Stimulated activated CD8-positive, alpha-beta memory T cell treated with anti-CD3 and anti-CD28 coated beads, Interleukin-12 subunit alpha, Interleukin-12 subunit beta, amount 100 ng/mL, for 24 hours (primary cell): ENCODE data around the gene ICA1.

Experiments
- DNase-seq: peaks from one replicate; pipeline ENCODE4 v3.0.0-alpha.2; 2020; ENCODE audit errors: extremely low read depth

The ICA1 gene

DNA sequence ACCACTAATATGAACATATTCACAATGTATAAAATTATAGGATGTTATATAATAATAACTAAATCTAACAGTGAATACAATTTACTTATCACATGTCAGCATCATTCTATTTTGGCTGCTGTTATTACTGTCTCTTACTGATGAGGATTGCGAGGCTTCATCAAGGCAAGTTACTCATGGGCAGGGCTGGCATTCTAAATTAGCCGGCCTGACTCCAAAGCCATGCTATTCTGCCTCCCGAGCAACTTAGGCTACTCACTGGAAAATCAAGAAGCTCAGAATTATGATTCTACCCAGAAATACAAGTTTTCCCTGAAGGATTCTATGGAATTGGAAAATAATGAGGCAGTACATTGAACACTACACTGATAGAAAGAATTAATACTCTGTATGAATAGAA is 101.7 kb downstream of the ICA1 start:
- no peak for DNase-seq

DNA sequence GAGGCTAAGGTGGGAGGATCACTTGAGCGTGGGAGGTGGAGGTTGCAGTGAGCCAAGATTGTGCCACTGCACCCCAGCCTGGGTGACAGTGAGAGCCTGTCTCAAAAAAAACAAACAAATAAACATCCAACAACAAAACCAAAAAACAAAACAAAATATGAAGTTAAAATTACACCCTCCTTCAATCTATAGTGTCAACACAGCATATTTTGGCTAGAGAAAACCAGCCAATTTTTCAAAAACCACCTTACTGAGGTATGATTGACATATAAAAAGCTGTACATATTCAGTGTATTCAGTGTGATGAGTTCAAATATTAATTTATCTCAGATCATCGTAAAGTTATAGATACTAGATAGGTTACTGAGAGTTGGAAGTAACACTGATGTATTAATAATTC is 102.4 kb downstream of the ICA1 start:
- no peak for DNase-seq

DNA sequence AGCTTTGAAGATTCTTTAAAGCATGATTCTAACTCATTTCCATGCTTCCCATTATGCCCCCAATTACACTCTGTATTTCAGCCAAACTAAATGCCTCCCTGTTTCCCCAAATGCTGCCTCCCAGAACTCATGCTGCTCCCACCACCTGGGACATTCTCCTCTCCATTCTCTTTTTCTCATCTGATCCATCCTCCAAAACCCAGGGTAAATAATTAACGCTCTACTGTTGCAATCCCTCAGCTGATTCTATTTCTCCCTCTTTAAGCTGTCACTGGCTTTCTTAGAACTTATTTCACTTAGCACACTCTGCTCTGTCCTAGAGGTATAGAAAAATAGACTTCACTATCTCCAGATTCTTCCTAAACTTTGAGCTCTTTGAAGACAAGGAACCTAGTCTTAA is 104.7 kb downstream of the ICA1 start:
- DNase-seq = no peak

DNA sequence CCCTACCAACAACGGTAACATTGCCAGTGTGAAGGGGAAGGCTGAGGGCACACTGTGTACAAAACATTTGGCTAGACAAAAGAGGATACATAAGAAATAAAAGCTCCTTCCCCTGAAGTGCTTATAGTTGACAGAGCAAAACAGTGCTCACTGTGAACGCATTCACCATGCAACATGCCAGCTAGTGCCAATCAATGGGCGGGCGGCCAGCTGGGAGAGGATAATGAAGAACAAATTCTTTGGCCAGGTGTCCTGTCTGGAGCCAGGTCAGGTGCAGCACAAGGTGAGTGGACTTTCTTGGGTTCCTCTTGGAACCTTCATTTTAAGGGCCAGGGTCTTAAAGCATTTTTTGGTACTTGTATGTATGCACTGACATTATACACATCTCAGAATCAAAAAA is 106.1 kb downstream of the ICA1 start:
- no peak for DNase-seq

DNA sequence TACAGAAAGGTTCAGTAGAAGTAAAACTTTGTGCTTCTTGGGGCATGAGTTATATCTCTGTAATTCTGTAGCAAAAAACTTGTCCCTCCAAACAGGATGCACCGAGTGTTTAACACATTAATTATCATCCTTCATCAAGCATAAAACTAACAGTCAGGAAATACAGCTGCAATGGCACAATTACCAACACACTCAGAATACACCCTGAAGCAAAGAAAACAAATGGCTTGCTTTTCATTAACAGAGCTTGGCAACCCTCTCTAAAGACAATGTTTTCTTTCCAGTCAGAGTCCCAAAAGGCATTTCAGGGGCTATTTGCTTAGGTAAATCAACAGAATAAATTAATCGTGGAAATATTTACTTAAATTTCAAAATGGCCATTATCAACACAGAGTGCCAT is 107.7 kb downstream of the ICA1 start:
- no peak for DNase-seq

DNA sequence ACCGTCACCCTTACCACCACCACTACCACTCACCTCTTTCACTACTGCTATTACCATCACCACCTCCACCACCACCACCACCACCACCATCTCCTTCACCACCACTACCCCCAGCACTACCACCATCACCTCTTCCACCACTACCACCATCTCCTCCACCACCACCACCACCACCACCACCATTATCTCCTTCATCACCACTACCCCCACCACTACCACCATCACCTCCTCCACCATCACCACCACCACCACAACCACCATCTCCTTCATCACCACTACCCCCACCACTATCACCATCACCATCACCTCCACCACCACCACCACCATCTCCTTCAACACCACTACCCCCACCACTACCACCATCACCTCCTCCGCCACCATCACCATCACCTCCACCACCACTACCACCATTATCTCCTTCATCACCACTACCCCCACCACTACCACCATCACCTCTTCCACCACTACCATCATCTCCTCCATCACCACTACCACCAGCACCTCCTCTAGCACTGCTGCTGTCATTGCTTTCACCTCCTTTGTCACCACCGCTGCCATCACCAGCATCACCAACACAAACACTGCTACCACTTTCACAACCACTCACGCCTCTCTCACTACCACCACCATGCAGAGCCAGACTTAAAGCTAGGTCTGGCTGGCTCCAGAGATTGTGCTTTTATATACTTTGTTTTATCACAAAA is 109.3 kb downstream of the ICA1 start:
- DNase-seq = no peak

DNA sequence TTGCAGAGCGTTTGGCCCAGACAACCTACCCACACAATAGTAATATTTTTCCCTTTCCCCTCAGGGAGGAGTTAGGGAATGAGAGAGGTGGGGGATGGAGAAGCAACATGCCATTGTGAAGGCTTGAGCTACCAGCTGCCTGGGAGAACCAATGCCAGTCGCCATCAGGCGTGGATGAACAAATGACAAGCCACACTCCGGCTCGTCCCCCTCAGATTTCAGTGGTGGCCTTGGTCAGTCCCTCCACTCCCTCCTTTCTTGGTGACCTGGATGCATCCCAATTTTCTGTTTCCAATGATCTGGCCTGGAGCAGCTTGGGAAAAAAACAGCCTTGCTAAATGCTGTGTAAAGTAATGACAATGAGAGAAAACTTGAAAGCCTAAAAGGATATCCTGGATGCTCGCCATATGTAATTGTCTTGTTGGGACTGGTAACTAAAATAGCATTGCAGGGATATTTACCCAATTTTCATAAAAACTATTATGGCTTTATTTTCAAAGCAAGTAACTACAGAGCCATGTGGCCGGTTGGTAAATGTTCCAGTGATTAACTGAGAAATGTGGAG is 110.7 kb downstream of the ICA1 start:
- DNase-seq = no peak

DNA sequence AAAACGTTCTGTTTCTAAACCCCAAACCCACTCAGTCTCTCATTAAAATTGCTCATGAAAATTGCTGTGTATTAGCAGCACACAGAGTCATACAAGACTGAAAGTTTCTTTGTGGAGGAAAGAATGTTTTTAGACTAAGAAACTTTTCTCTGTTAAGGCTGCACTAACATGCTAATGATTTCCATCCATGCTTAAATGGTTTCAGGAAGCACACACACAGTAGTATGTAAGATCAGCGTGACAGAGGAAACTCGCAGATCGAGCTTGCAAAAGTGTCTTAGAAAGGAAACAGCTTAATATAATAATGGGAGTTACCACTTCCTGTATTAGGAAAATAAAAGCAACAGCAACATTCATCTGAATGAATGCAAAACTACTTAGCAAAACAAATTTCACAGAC is 112.7 kb downstream of the ICA1 start:
- DNase-seq = no peak

DNA sequence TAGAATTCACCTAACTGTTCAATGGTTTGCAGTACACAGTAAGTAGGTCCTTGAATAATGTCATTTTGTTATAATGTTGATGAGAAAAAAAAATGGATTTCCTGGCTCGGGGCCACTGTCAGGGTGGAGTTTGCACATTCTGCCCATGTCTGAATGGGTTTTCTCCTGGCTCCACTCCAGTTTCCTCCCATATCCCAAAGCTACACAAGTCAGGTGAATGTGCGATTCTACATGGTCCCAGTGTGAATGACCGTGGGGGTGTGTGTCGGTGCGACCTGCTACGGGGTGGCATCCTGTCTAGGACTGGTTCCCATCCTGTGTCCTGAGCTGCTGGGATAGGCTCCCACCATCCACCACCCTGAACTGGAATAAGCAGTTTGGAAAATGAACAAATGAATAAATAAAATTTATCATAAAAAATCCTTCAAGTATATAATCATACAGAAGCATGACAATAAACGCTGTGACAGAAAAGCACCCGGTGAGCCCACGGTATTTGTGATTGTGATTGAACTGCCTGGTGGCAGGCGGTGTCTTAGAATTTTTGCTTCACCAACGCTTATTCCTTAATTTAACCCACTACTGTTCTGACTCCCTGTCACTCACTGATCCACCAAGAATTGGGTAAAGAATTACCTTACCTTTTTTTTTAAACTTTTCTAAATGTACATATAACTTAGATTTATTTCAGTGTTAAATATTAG is 114.1 kb downstream of the ICA1 start:
- no peak for DNase-seq

DNA sequence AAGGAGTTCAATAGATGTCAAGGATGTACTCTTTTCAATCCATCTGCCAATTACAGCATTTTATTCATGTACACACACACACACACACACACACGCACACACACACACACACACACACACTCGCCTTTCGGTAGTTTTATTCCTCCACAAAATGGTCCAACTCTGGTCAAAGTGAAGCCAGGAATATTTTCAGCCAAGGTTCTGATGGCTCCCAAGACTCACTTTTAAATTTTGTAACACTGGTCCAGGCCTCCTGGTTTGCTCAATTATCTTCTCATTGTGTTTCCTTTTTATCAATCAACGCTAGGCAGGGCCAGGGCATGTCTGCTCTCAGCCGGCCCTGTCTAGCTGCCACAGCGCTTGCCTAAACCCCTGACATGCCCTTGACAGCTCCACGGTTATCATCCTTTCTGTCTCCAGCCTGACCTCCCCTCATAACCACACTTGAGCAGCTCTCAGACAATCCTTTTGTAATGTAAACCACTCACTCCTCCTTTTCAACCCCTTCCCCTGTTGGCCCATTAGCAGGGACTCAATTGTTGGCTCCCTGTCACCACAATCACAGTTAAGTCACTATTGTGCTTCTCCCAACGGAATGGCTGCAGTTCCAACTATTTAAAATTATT is 115.1 kb downstream of the ICA1 start:
- DNase-seq = no peak

DNA sequence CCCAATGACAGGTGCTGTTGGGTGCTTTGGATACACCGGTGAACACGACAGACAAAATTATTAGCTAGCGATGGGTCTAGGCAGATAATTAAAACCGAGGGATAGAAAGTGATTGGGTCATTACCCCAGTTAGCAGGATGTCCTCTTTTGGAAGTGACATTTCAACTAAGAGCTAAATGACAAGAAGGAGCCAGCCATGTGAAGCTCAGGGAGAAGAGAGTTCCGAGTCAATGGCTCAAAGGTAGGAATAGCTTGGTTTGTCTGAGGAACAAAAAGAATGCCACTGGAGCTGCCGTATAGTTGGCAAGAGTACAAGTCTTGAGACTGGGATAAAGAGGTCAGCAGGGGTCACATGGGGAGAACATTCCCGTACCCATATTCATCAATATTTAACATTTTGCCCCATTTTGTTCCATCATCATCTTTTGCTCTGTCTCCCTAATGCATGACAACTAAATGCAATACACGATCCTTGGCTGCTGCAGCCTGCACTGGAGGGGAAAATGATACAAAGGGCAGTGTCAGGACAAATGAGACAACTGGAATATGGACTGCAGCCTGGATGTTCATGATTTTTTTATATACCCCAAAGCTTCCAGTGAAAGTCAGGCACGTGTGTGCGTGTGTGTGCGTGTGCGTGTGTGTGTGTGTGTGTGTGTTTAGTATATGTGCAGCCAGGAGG is 115.7 kb downstream of the ICA1 start:
- DNase-seq = no peak

DNA sequence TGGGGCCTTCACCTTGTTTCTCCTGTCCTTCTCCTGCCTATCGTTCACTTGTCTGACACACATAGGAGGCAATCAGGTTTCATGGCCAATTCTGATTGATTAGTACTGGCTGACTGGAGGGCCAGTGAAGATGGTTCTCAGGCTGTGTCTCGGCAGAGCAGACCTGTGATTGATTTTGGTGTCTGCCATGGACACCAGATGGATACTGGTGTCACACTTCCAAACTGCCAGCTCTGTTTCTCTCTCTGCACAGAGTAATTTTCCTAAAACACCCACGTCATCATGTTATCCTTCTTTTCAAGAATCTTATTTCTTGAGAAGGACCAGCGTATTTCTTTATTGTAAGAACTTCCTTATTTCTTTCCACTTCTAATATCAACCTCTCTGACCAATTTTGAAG is 117.1 kb downstream of the ICA1 start:
- DNase-seq = no peak

DNA sequence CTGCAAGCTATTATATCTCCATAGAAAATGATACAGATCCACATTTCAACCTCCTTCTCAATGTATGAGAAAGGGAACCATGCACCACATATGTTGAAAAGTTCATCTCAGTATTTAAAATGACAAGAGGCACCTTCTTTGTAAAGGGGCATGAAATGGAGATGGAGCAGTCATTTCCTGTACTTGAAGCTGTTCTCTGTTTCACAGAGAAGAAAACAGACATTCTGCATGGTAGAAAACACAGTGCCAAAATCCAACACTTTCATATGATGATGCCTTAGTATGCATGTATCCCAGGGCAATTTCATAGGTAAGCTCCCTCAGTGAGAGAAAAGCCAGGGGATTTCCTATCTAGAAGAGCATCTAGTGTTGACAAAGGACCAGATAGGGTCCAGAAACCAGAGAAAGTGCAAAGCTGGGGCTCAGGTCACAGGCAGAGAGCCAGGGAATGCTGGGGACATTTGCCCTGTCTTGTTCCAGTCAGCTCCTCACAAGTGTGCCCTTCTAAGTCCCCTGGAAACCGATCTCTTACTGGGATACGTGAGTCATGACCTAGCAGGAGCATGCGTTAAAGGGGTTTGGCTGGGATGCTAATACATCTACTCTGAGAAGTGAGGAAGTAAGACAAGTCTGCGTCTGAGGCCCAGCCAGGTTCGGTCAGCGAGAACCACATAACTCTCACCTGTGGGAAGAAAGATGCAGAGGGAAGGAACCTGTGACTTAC is 118.7 kb downstream of the ICA1 start:
- no peak for DNase-seq

DNA sequence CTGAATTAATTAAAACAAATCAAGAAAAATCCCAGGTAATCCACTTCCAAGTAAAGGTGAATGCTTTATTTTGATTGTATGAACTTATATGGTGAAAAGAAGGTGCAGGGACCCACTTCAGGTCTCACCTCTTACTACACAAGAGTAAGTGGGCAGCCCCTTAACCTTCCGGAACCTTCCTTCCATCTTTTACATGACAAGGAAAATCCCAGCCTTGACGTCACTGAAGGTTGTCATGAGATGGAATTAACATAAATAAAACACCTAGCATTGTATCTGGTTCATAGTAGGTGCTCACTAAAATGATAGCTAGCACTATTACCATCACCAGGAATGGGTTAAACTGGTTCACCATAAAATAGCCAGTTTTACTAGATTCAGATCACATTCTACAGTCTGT is 119.5 kb downstream of the ICA1 start:
- DNase-seq = no peak

DNA sequence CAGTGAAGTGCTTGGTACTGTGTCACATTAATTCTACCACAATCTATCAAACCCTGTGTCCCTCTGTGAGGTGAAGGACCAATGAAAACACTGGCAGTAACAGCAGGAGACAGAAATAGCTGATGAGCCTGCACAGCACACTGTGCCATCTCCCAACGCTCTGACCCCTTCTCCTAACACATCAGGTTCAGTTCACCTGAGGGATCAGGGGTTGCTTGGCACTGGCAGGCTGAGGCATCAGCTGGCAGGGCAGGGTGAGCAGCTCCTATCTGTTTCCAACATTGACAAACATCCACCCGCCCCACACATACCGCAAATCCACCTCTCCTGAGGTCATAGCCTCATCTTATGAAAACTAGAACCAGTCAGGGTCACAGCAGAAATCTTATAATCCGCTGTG is 120.9 kb downstream of the ICA1 start:
- no peak for DNase-seq

DNA sequence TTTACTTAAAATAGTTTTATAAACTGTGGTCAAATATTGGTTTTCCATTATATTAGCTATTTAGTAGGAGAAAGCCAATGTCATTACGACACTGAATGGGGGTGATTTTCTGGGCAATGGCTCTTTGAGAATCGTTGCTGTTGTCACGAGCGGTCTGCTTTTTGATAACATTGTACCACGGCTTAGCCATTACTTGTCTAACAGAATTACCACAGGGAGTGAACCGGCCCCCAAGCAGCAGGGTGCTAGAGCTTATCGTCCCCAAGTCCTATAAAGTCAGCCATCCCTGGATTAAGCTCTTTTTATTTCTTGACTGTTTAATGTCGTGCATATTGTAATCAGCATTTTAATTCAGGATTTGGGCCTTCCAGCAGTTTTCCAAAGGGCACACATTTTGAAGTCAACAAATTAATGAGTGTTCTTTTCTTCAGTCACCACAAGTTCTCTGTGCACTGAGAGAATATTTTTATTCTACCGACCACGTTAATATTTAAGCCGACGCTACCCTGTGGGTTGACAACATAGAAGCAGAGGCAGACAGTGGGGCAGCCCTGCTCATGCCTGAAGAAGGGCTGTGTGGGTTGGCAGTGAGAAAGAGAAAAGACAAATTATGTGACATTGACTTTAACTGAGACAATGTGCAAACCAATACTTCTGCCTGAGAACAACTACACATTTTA is 125.8 kb downstream of the ICA1 start:
- DNase-seq = no peak

DNA sequence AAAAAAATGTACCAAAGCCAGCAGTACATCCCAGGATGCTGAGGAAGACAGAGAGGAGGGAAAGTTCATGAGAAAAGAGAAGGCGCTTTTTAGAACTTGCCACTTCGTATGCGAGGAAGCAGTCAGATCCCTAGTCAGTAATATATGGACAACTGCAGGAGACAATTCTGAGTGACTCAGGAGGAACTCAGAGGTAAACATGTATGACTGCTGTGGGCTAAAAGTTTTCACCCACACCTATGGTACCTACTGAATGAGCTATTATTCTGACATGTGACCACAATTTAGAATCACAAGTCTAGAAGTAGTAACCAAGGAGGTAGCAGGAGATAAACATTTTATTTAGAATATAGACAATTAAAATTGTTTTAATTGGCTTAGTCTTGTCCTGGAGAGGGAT is 126.5 kb downstream of the ICA1 start:
- DNase-seq = no peak

DNA sequence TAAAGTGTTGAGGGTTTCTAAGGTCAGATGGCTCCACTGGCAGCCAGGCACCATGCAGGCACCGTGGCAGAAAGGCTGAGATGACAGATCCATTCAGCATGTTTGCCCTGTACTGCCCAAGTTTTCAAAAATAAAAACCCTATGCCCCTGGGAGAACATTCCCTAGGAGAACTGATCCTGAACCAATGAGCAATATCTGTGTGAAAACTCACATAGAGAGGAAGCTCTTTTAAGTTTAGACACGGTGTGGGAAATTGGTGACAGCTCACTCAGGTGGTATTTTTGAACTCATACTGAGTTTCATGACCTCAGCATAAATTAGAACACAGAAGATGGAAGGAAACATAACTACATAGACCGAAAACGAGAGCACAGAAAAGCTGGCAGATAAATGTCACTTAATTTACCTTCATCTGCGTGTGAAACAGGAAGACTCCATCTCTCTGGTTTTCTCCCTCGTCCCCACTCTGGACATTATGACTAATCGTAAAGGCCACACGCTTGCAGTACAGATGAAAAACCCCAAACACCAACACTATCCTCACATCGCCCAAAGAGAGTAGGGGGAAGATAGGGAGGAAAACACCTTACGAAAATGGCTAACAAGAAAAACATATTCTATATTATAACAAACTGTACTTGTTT is 127.8 kb downstream of the ICA1 start:
- no peak for DNase-seq

DNA sequence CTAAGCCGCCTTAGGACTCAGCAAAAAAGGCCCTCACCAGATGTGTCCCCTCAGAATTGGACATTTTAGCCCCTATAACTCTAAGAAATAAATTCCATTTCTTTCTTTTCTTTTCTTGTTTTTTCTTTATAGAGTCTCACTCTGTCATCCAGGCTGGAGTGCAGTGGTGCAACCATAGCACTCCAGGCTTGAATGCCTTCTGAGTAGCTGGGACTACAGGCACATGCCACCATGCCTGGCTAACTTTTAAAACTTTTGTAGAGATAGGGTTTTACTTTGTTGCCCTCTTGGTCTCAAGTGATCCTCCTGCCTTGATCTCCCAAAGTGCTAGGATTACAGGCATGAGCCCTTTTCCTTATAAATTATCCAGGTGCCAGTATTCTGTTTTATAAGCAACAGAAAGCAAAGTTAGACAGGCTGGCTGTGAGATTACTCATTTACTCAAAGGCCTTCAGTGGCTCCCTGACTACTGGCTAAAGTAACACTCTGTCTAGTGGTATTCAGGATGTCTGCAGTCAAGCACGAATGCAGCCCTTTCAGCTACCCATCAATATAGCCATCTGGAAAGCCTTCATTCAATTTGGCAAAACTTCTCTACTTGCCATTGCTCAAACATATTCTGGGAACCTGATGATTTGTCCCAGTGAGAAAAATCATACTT is 128.6 kb downstream of the ICA1 start:
- DNase-seq = no peak
